Measurements from ENCODE around the gene MEI1. TPM values are rescaled to one million over a fixed set of nuclear protein-coding genes. Genes with fewer than 3 reads are reported as not detected.

MEI1 gene
- 0.60 TPM for polyA plus RNA-seq (2013, experiment 1 of 2)
- 0.29 TPM for polyA plus RNA-seq (2013, experiment 2 of 2)

- Histone ChIP-seq H3K18ac (ENCODE audit: low read length) (peak within 1 kb of the TSS; percentile 41), H3K36me3 (replicated peaks in 1 of 2; ENCODE audit: control insufficient read depth in 2 of 2, insufficient read depth in 2 of 2, low read length in 2 of 2) (peaks cover 0 to 7% of the 10 kb centered on the region in 2 donors), H2BK120ac (ENCODE audit: low read depth, low read length) (no peak within 1 kb of the TSS), H2AK5ac (ENCODE audit: low read depth, low read length) (peak within 1 kb of the TSS; percentile 78), H3K4me1 (ENCODE audit: control insufficient read depth in 2 of 2, insufficient read depth in 1 of 2, low read depth in 1 of 2, low read length in 2 of 2) (peaks cover 11 to 12% of the 10 kb centered on the region in 2 donors), H2BK12ac (ENCODE audit: low read length) (peak within 1 kb of the TSS; percentile 97), H3K27me3 (ENCODE audit: control insufficient read depth in 3 of 3, insufficient read depth in 3 of 3, low read depth in 1 of 3, low read length in 3 of 3) (no peaks in the 10 kb centered on the region), H4K8ac (ENCODE audit: low read depth, low read length) (no peak within 1 kb of the TSS), H2BK15ac (ENCODE audit: low read length) (peak within 1 kb of the TSS; percentile 32), H3K27ac (replicated peaks; ENCODE audit: low read length) (no peak within 1 kb of the TSS), H3K23ac (ENCODE audit: low read depth, low read length, poor library complexity) (peak within 1 kb of the TSS; percentile 57), H3K4ac (ENCODE audit: low read length) (no peak within 1 kb of the TSS), H3K14ac (ENCODE audit: low read length) (no peak within 1 kb of the TSS), H2BK5ac (ENCODE audit: low read length) (peak within 1 kb of the TSS; percentile 39), H4K91ac (ENCODE audit: low read depth, low read length, poor library complexity) (no peak within 1 kb of the TSS), H2AFZ (ENCODE audit: low read length) (no peak within 1 kb of the TSS), H3K4me2 (ENCODE audit: insufficient read depth, low read length, poor library complexity, severe bottlenecking) (no peak within 1 kb of the TSS), H3K9me3 (replicated peaks in 1 of 2; ENCODE audit: control insufficient read depth in 2 of 2, insufficient read depth in 1 of 2, low read depth in 1 of 2, low read length in 2 of 2) (no peaks in the 10 kb centered on the region), H3K4me3 (ENCODE audit: low read length in 2 of 2) (no peak within 1 kb of the TSS), H3K9ac (ENCODE audit: low read depth, low read length, poor library complexity) (peak within 1 kb of the TSS; percentile 79), H3K79me1 (ENCODE audit: low read depth, low read length) (no peaks in the 10 kb centered on the region)
- WGBS, 2 donors (ENCODE audit: extremely low coverage in 2 of 2, insufficient read length in 2 of 2, insufficient replicate concordance in 1 of 2), result no CpG with 5 or more reads among the region's 69 CpGs
- DNase-seq (ENCODE audit: low spot score), result no peak
Observed at GRCh38 chr22:41699264-41700107, at the start of gene MEI1. Gene MEI1, plus strand, starts transcription at chr22:41699503. Its CDS starts 36 bp downstream, at chr22:41699539.

- Histone ChIP-seq H4K91ac (ENCODE audit: low read depth, low read length, poor library complexity) (no peak overlapping the region), H3K36me3 (replicated peaks in 1 of 2; ENCODE audit: control insufficient read depth in 2 of 2, insufficient read depth in 2 of 2, low read length in 2 of 2) (peaks cover 57 to 98% of the 10 kb centered on the region in 2 donors), H2BK15ac (ENCODE audit: low read length) (no peak overlapping the region), H3K23ac (ENCODE audit: low read depth, low read length, poor library complexity) (no peak overlapping the region), H3K4me1 (ENCODE audit: control insufficient read depth in 2 of 2, insufficient read depth in 1 of 2, low read depth in 1 of 2, low read length in 2 of 2) (no peaks in the 10 kb centered on the region), H2BK120ac (ENCODE audit: low read depth, low read length) (no peak overlapping the region), H3K4ac (ENCODE audit: low read length) (no peak overlapping the region), H2BK5ac (ENCODE audit: low read length) (no peak overlapping the region), H3K27me3 (ENCODE audit: control insufficient read depth in 3 of 3, insufficient read depth in 3 of 3, low read depth in 1 of 3, low read length in 3 of 3) (no peaks in the 10 kb centered on the region), H3K9ac (ENCODE audit: low read depth, low read length, poor library complexity) (no peak overlapping the region), H2AK5ac (ENCODE audit: low read depth, low read length) (no peak overlapping the region), H3K4me2 (ENCODE audit: insufficient read depth, low read length, poor library complexity, severe bottlenecking) (no peak overlapping the region), H3K9me3 (replicated peaks in 1 of 2; ENCODE audit: control insufficient read depth in 2 of 2, insufficient read depth in 1 of 2, low read depth in 1 of 2, low read length in 2 of 2) (no peaks in the 10 kb centered on the region), H2AFZ (ENCODE audit: low read length) (no peak overlapping the region), H3K18ac (ENCODE audit: low read length) (no peak overlapping the region), H3K4me3 (ENCODE audit: low read length in 2 of 2) (no peak overlapping the region), H3K79me1 (ENCODE audit: low read depth, low read length) (peaks cover 5% of the 10 kb centered on the region), H2BK12ac (ENCODE audit: low read length) (no peak overlapping the region), H3K14ac (ENCODE audit: low read length) (no peak overlapping the region), H4K8ac (ENCODE audit: low read depth, low read length) (no peak overlapping the region), H3K27ac (replicated peaks; ENCODE audit: low read length) (no peak overlapping the region)
- no CpG with 5 or more reads among the region's 1 CpG for WGBS, 2 donors (ENCODE audit: extremely low coverage in 2 of 2, insufficient read length in 2 of 2, insufficient replicate concordance in 1 of 2)
- DNase-seq (ENCODE audit: low spot score), result no peak
Observed at GRCh38 chr22:41650229-41650628, 49.1 kb upstream of the MEI1 start.

GRCh38 chr22:41650821-41651220, 48.5 kb upstream of the MEI1 start:
- Histone ChIP-seq H2BK120ac (ENCODE audit: low read depth, low read length) (no peak overlapping the region), H3K27me3 (ENCODE audit: control insufficient read depth in 3 of 3, insufficient read depth in 3 of 3, low read depth in 1 of 3, low read length in 3 of 3) (no peaks in the 10 kb centered on the region), H4K8ac (ENCODE audit: low read depth, low read length) (no peak overlapping the region), H3K4me3 (ENCODE audit: low read length in 2 of 2) (no peak overlapping the region), H3K23ac (ENCODE audit: low read depth, low read length, poor library complexity) (no peak overlapping the region), H3K18ac (ENCODE audit: low read length) (no peak overlapping the region), H2AK5ac (ENCODE audit: low read depth, low read length) (no peak overlapping the region), H4K91ac (ENCODE audit: low read depth, low read length, poor library complexity) (no peak overlapping the region), H2BK5ac (ENCODE audit: low read length) (no peak overlapping the region), H3K4me1 (ENCODE audit: control insufficient read depth in 2 of 2, insufficient read depth in 1 of 2, low read depth in 1 of 2, low read length in 2 of 2) (no peaks in the 10 kb centered on the region), H3K9me3 (replicated peaks in 1 of 2; ENCODE audit: control insufficient read depth in 2 of 2, insufficient read depth in 1 of 2, low read depth in 1 of 2, low read length in 2 of 2) (no peaks in the 10 kb centered on the region), H3K36me3 (replicated peaks in 1 of 2; ENCODE audit: control insufficient read depth in 2 of 2, insufficient read depth in 2 of 2, low read length in 2 of 2) (peaks cover 57 to 98% of the 10 kb centered on the region in 2 donors), H3K79me1 (ENCODE audit: low read depth, low read length) (peaks cover 4% of the 10 kb centered on the region), H3K4ac (ENCODE audit: low read length) (no peak overlapping the region), H2BK12ac (ENCODE audit: low read length) (no peak overlapping the region), H3K4me2 (ENCODE audit: insufficient read depth, low read length, poor library complexity, severe bottlenecking) (no peak overlapping the region), H3K14ac (ENCODE audit: low read length) (no peak overlapping the region), H3K9ac (ENCODE audit: low read depth, low read length, poor library complexity) (no peak overlapping the region), H2AFZ (ENCODE audit: low read length) (no peak overlapping the region), H3K27ac (replicated peaks; ENCODE audit: low read length) (no peak overlapping the region), H2BK15ac (ENCODE audit: low read length) (no peak overlapping the region)
- no CpG with 5 or more reads among the region's 11 CpGs for WGBS, 2 donors (ENCODE audit: extremely low coverage in 2 of 2, insufficient read length in 2 of 2, insufficient replicate concordance in 1 of 2)
- no peak for DNase-seq (ENCODE audit: low spot score)

GRCh38 chr22:41654322-41654721, 45.0 kb upstream of the MEI1 start:
- H3K9ac ChIP-seq (ENCODE audit: low read depth, low read length, poor library complexity), result no peak overlapping the region
- H2AK5ac ChIP-seq (ENCODE audit: low read depth, low read length), result no peak overlapping the region
- no peak overlapping the region for H4K91ac ChIP-seq (ENCODE audit: low read depth, low read length, poor library complexity)
- H3K79me1 ChIP-seq (ENCODE audit: low read depth, low read length), result peaks cover 7% of the 10 kb centered on the region
- no peak overlapping the region for H3K23ac ChIP-seq (ENCODE audit: low read depth, low read length, poor library complexity)
- H2BK15ac ChIP-seq (ENCODE audit: low read length), result no peak overlapping the region
- peaks cover 70 to 100% of the 10 kb centered on the region in 2 donors for H3K36me3 ChIP-seq (replicated peaks in 1 of 2; ENCODE audit: control insufficient read depth in 2 of 2, insufficient read depth in 2 of 2, low read length in 2 of 2)
- no peak for DNase-seq (ENCODE audit: low spot score)
- H3K4ac ChIP-seq (ENCODE audit: low read length), result no peak overlapping the region
- H3K18ac ChIP-seq (ENCODE audit: low read length), result no peak overlapping the region
- H2BK12ac ChIP-seq (ENCODE audit: low read length), result no peak overlapping the region
- H2BK120ac ChIP-seq (ENCODE audit: low read depth, low read length), result no peak overlapping the region
- no peaks in the 10 kb centered on the region for H3K9me3 ChIP-seq (replicated peaks in 1 of 2; ENCODE audit: control insufficient read depth in 2 of 2, insufficient read depth in 1 of 2, low read depth in 1 of 2, low read length in 2 of 2)
- no peaks in the 10 kb centered on the region for H3K4me1 ChIP-seq (ENCODE audit: control insufficient read depth in 2 of 2, insufficient read depth in 1 of 2, low read depth in 1 of 2, low read length in 2 of 2)
- no peak overlapping the region for H3K4me2 ChIP-seq (ENCODE audit: insufficient read depth, low read length, poor library complexity, severe bottlenecking)
- H3K14ac ChIP-seq (ENCODE audit: low read length), result no peak overlapping the region
- H4K8ac ChIP-seq (ENCODE audit: low read depth, low read length), result no peak overlapping the region
- H3K27me3 ChIP-seq (ENCODE audit: control insufficient read depth in 3 of 3, insufficient read depth in 3 of 3, low read depth in 1 of 3, low read length in 3 of 3), result no peaks in the 10 kb centered on the region
- no CpG with 5 or more reads among the region's 3 CpGs for WGBS, 2 donors (ENCODE audit: extremely low coverage in 2 of 2, insufficient read length in 2 of 2, insufficient replicate concordance in 1 of 2)
- no peak overlapping the region for H3K27ac ChIP-seq (replicated peaks; ENCODE audit: low read length)
- H2AFZ ChIP-seq (ENCODE audit: low read length), result no peak overlapping the region
- H2BK5ac ChIP-seq (ENCODE audit: low read length), result no peak overlapping the region
- no peak overlapping the region for H3K4me3 ChIP-seq (ENCODE audit: low read length in 2 of 2)

Data from neuronal stem cell (in vitro differentiated cells).